Panc1 (cell line): ENCODE data around the gene FMN2. TPM values are rescaled to one million over a fixed set of nuclear protein-coding genes. Genes with fewer than 3 reads are reported as not detected.

Experiments used
- ATAC-seq: fragments of 200-7000 bp; cut with Tn5 transposase; 2 replicates; pipeline ENCODE4 v1.9.1; 2020; ENCODE audit warnings: mild to moderate bottlenecking, moderate library complexity
- BruUV-seq: library from RNA; stranded (reverse); fragments of 400-500 nt; replicated peaks from 2 replicates; lab custom pipeline; 2021; lab: Mats Ljungman, UMichigan
- CTCF ChIA-PET: fragments of 300-600 bp; sonication (Branson Sonifier 250); formaldehyde crosslinking; loops from one replicate; lab custom pipeline; 2022; ENCODE audit warnings: antibody characterized with exemption; lab: Charles Lee
- POLR2A ChIA-PET: fragments of 300-600 bp; sonication (Branson Sonifier 250); formaldehyde crosslinking; loops from one replicate; lab custom pipeline; 2022; ENCODE audit warnings: antibody characterized with exemption; lab: Charles Lee
- DNase-seq: peaks from one replicate; pipeline ENCODE4 v3.0.0-alpha.2; 2010; ENCODE audit warnings: low read depth, low spot score
- H3K27ac ChIP-seq: 2 replicates; pipeline ENCODE4 v1.5.1; 2011; ENCODE audit warnings: mild to moderate bottlenecking, low read length, inconsistent platforms
- H3K27me3 ChIP-seq: fragments of 200-500 bp; sonication (Bioruptor generic); 2 replicates; pipeline ENCODE4 v1.6.0; 2014; ENCODE audit warnings: low read length, inconsistent platforms; ENCODE audit not compliant: control insufficient read depth, insufficient read depth
- H3K36me3 ChIP-seq: fragments of 200-500 bp; sonication (Bioruptor generic); 2 replicates; pipeline ENCODE4 v1.5.1; 2014; ENCODE audit warnings: inconsistent platforms, mild to moderate bottlenecking, low read length, moderate library complexity; ENCODE audit not compliant: control insufficient read depth, insufficient read depth
- H3K4me1 ChIP-seq: 2 replicates; pipeline ENCODE4 v1.5.1; 2011; ENCODE audit warnings: inconsistent platforms, mild to moderate bottlenecking, low read length, moderate library complexity; ENCODE audit not compliant: control insufficient read depth, insufficient read depth
- H3K4me3 ChIP-seq, 2 experiments: 2 replicates each; pipeline ENCODE4 v1.5.1; 2011 to 2012; ENCODE audit warnings: low read depth in 2 of 2, low read length in 2 of 2, mild to moderate bottlenecking in 2 of 2, inconsistent platforms in 1 of 2, moderate library complexity in 1 of 2
- H3K9me3 ChIP-seq: fragments of 200-500 bp; sonication (Bioruptor generic); 2 replicates; pipeline ENCODE4 v1.5.1; 2014; ENCODE audit warnings: low read depth, mild to moderate bottlenecking, inconsistent platforms, low read length, moderate library complexity; ENCODE audit not compliant: control insufficient read depth, insufficient read depth
- POLR2AphosphoS5 ChIP-seq: IDR thresholded peaks from 2 replicates; pipeline ENCODE4 v1.6.1; 2012; ENCODE audit warnings: mild to moderate bottlenecking, low read depth, low read length, moderate library complexity
- REST ChIP-seq, 2 experiments: IDR thresholded peaks; 2 replicates each; pipeline ENCODE4 v1.6.1; 2011 to 2012; ENCODE audit warnings: low read depth in 2 of 2, control low read depth in 1 of 2, low read length in 1 of 2, mild to moderate bottlenecking in 1 of 2, moderate library complexity in 1 of 2; ENCODE audit not compliant: insufficient read depth in 1 of 2
- SIN3A ChIP-seq: IDR thresholded peaks from 2 replicates; pipeline ENCODE4 v1.6.1; 2012; ENCODE audit warnings: low read depth, mild to moderate bottlenecking, low read length, moderate library complexity, borderline replicate concordance; ENCODE audit not compliant: insufficient read depth
- TCF7L2 ChIP-seq: IDR thresholded peaks from 2 replicates; pipeline ENCODE4 v1.6.1; 2011; ENCODE audit warnings: mild to moderate bottlenecking, low read depth, low read length, inconsistent platforms
- in situ Hi-C: cut with HindIII; loops from 2 replicates; pipeline ENCODE4 v1.10.0; 2016; ENCODE audit warnings: low sequenced_read_pairs, low pct_unique_long_range_greater_than_20kb
- intact Hi-C: fragments of 100-400 bp; cut with micrococcal nuclease; formaldehyde crosslinking; loops from one replicate; pipeline ENCODE4 v1.10.0; 2022; ENCODE audit not compliant: unreplicated experiment
- total RNA-seq: library from RNA; stranded (reverse); gene quantifications from one replicate; pipeline ENCODE4 v1.2.1, GENCODE V29; 2021; ENCODE audit not compliant: unreplicated experiment
- TF ChIP-seq, protein P1 (sequence below): fragments of 450-650 bp; IDR thresholded peaks from 2 replicates; pipeline ENCODE4 v1.5.1; 2017; ENCODE audit warnings: mild to moderate bottlenecking

FMN2 gene
- total RNA-seq, 1 experiment from 2014 or later: 1.9 TPM

GRCh38 chr1:240101737-240102136 is 10.1 kb downstream of the FMN2 start:
- DNase-seq: no peak
- Histone ChIP-seq H3K4me1 (no peaks in the 10 kb centered on the region), H3K9me3 (no peaks in the 10 kb centered on the region), H3K27me3 (no peaks in the 10 kb centered on the region), H3K4me3 (no peak overlapping the region), H3K36me3 (no peaks in the 10 kb centered on the region), H3K27ac (no peak overlapping the region)
- intact Hi-C loops (no loop called here), in situ Hi-C loops (no loop called here)
- ChIA-PET POLR2A (no interaction called here), CTCF (no interaction called here)
- no peak for ATAC-seq
- no TSS peak for BruUV-seq
- TF ChIP-seq, protein P1, sequence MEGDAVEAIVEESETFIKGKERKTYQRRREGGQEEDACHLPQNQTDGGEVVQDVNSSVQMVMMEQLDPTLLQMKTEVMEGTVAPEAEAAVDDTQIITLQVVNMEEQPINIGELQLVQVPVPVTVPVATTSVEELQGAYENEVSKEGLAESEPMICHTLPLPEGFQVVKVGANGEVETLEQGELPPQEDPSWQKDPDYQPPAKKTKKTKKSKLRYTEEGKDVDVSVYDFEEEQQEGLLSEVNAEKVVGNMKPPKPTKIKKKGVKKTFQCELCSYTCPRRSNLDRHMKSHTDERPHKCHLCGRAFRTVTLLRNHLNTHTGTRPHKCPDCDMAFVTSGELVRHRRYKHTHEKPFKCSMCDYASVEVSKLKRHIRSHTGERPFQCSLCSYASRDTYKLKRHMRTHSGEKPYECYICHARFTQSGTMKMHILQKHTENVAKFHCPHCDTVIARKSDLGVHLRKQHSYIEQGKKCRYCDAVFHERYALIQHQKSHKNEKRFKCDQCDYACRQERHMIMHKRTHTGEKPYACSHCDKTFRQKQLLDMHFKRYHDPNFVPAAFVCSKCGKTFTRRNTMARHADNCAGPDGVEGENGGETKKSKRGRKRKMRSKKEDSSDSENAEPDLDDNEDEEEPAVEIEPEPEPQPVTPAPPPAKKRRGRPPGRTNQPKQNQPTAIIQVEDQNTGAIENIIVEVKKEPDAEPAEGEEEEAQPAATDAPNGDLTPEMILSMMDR: no peak
- no peak for TF ChIP-seq REST (IDR thresholded peaks at IDR 0.05; ENCODE audit: insufficient read depth in 1 of 2, low read depth in 2 of 2, low read length in 1 of 2)
- TF ChIP-seq POLR2AphosphoS5: no peak
- no peak for TF ChIP-seq TCF7L2
- TF ChIP-seq SIN3A: no peak

GRCh38 chr1:240104672-240105071 is 13.0 kb downstream of the FMN2 start:
- Histone ChIP-seq H3K36me3 (no peaks in the 10 kb centered on the region), H3K4me3 (no peak overlapping the region), H3K27me3 (no peaks in the 10 kb centered on the region), H3K27ac (no peak overlapping the region), H3K4me1 (0 out of 2 replicates have a peak, but pooled peaks cover under 1% of the 10 kb centered on the region), H3K9me3 (no peaks in the 10 kb centered on the region)
- BruUV-seq: no TSS peak
- ATAC-seq (no peak), DNase-seq (no peak)
- in situ Hi-C loops: no loop called here
- POLR2A ChIA-PET: interaction anchor here (0.7 kb wide), 1 partner anchor 19 kb away, joined by 3 read pairs; no protein-coding TSS in a partner anchor
- TF ChIP-seq POLR2AphosphoS5 (no peak), SIN3A (no peak)
- TF ChIP-seq, protein P1: no peak
- CTCF ChIA-PET: no interaction called here
- intact Hi-C loops: no loop called here
